CD4-positive, alpha-beta T cell treated with Interleukin-10 for 1 hour (primary cell): ENCODE data around the gene CDX2.

Source experiments
- DNase-seq: peaks from one replicate; pipeline ENCODE4 v3.0.0-alpha.2; 2020

Gene CDX2

GRCh38 chr13:27915301-27916207 lies 53.6 kb downstream of the CDX2 start:
- no peak for DNase-seq

GRCh38 chr13:27913160-27913559 lies 56.0 kb downstream of the CDX2 start:
- DNase-seq = no peak

- no peak for DNase-seq
Observed at GRCh38 chr13:27911521-27911920, 57.6 kb downstream of the CDX2 start.
